ENCODE measurements around the gene PRKCQ. TPM values are rescaled to one million over a fixed set of nuclear protein-coding genes. Genes with fewer than 3 reads are reported as not detected.

Gene PRKCQ
- polyA plus RNA-seq, 1 donor (not counting 4 experiments of a cell fraction or from before 2014, with no cell fraction given): 7.5 TPM

- FAIRE-seq (peak; percentile 90), DNase-seq (ENCODE audit: low read depth, low spot score) (peak; percentile 80)
- dilution Hi-C loops (cut with MboI; ENCODE audit: extremely low pct_ligation_motif_present, low sequenced_read_pairs): no loop called here
- Histone ChIP-seq H3K4me1 (ENCODE audit: control insufficient read depth, extremely low read depth, insufficient read depth, low read length) (peaks cover 39% of the 10 kb centered on the region), H2AFZ (ENCODE audit: control insufficient read depth, low read length) (no peak overlapping the region), H4K20me1 (ENCODE audit: control insufficient read depth, extremely low read depth, insufficient read depth, low read length) (no peaks in the 10 kb centered on the region), H3K4me3 (ENCODE audit: control insufficient read depth in 2 of 3, extremely low read depth in 1 of 3, insufficient read depth in 2 of 3, low read depth in 1 of 3, low read length in 3 of 3) (peak overlapping the region; percentile 23 to 73 (median 65)), H3K79me2 (ENCODE audit: control insufficient read depth, insufficient read depth, low read length) (no peaks in the 10 kb centered on the region), H3K36me3 (ENCODE audit: control insufficient read depth in 2 of 2, extremely low read depth in 1 of 2, insufficient read depth in 2 of 2, low read length in 2 of 2) (no peaks in the 10 kb centered on the region), H3K9me3 (ENCODE audit: control insufficient read depth, low read depth, low read length) (no peaks in the 10 kb centered on the region), H3K27ac (ENCODE audit: control insufficient read depth, insufficient read depth, low read length) (peak overlapping the region; percentile 88), H3K27me3 (ENCODE audit: control insufficient read depth, extremely low read depth, insufficient read depth, low read length) (no peaks in the 10 kb centered on the region), H3K9ac (ENCODE audit: control insufficient read depth, extremely low read depth, insufficient read depth, low read length) (peak overlapping the region; percentile 72), H3K4me2 (ENCODE audit: control insufficient read depth, extremely low read depth, insufficient read depth, low read depth, low read length) (peak overlapping the region; percentile 94), H3K9me1 (ENCODE audit: control insufficient read depth, extremely low read depth, insufficient read depth, low read length) (no peaks in the 10 kb centered on the region)
- TF ChIP-seq, protein P1, sequence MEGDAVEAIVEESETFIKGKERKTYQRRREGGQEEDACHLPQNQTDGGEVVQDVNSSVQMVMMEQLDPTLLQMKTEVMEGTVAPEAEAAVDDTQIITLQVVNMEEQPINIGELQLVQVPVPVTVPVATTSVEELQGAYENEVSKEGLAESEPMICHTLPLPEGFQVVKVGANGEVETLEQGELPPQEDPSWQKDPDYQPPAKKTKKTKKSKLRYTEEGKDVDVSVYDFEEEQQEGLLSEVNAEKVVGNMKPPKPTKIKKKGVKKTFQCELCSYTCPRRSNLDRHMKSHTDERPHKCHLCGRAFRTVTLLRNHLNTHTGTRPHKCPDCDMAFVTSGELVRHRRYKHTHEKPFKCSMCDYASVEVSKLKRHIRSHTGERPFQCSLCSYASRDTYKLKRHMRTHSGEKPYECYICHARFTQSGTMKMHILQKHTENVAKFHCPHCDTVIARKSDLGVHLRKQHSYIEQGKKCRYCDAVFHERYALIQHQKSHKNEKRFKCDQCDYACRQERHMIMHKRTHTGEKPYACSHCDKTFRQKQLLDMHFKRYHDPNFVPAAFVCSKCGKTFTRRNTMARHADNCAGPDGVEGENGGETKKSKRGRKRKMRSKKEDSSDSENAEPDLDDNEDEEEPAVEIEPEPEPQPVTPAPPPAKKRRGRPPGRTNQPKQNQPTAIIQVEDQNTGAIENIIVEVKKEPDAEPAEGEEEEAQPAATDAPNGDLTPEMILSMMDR (optimal IDR thresholded peaks at IDR 0.05 in 1 of 3, IDR thresholded peaks at IDR 0.05 in 1 of 3, conservative IDR thresholded peaks at IDR 0.05 in 1 of 3; ENCODE audit: extremely low read depth in 1 of 3, insufficient read depth in 2 of 3, low read length in 3 of 3): no peak
- no peak for TF ChIP-seq EZH2 (IDR thresholded peaks at IDR 0.05; ENCODE audit: low read length)
Observed at GRCh38 chr10:6491841-6492609, 88.1 kb downstream of the PRKCQ start.

DNA sequence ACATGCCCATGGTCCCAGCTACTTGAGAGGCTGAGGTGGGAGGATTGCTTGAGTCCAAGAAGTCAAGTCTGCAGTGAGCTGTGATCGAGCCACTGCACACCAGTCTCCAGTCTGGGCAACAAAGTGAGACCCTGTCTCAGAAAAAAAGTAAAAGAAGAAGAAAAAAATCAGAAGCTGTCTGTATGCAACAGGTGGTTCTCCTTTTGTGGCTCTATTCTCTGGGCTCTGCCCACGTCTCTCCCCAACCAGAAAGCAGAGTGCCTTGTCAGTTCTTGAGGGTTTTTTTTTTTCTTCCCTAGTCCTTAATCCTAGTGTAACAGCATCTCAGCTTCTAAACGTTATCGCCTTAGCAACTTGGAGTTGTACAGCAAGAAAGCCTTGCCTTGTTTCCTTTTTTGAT lies 89.5 kb downstream of the PRKCQ start:
- H4K20me1 ChIP-seq (ENCODE audit: control insufficient read depth, extremely low read depth, insufficient read depth, low read length): no peaks in the 10 kb centered on the region
- no peak overlapping the region for H3K4me3 ChIP-seq (ENCODE audit: control insufficient read depth in 2 of 3, extremely low read depth in 1 of 3, insufficient read depth in 2 of 3, low read depth in 1 of 3, low read length in 3 of 3)
- H3K4me1 ChIP-seq (ENCODE audit: control insufficient read depth, extremely low read depth, insufficient read depth, low read length): peaks cover 39% of the 10 kb centered on the region
- H3K27ac ChIP-seq (ENCODE audit: control insufficient read depth, insufficient read depth, low read length): no peak overlapping the region
- FAIRE-seq: no peak
- no peaks in the 10 kb centered on the region for H3K36me3 ChIP-seq (ENCODE audit: control insufficient read depth in 2 of 2, extremely low read depth in 1 of 2, insufficient read depth in 2 of 2, low read length in 2 of 2)
- dilution Hi-C loops (cut with MboI; ENCODE audit: extremely low pct_ligation_motif_present, low sequenced_read_pairs): no loop called here
- no peaks in the 10 kb centered on the region for H3K27me3 ChIP-seq (ENCODE audit: control insufficient read depth, extremely low read depth, insufficient read depth, low read length)
- H2AFZ ChIP-seq (ENCODE audit: control insufficient read depth, low read length): no peak overlapping the region
- no peak overlapping the region for H3K9ac ChIP-seq (ENCODE audit: control insufficient read depth, extremely low read depth, insufficient read depth, low read length)
- TF ChIP-seq, protein P1 (optimal IDR thresholded peaks at IDR 0.05 in 1 of 3, IDR thresholded peaks at IDR 0.05 in 1 of 3, conservative IDR thresholded peaks at IDR 0.05 in 1 of 3; ENCODE audit: extremely low read depth in 1 of 3, insufficient read depth in 2 of 3, low read length in 3 of 3): no peak
- no peak for TF ChIP-seq EZH2 (IDR thresholded peaks at IDR 0.05; ENCODE audit: low read length)
- no peak overlapping the region for H3K4me2 ChIP-seq (ENCODE audit: control insufficient read depth, extremely low read depth, insufficient read depth, low read depth, low read length)
- no peaks in the 10 kb centered on the region for H3K9me3 ChIP-seq (ENCODE audit: control insufficient read depth, low read depth, low read length)
- DNase-seq (ENCODE audit: low read depth, low spot score): no peak
- no peaks in the 10 kb centered on the region for H3K9me1 ChIP-seq (ENCODE audit: control insufficient read depth, extremely low read depth, insufficient read depth, low read length)
- no peaks in the 10 kb centered on the region for H3K79me2 ChIP-seq (ENCODE audit: control insufficient read depth, insufficient read depth, low read length)

Data from keratinocyte (primary cell).